ENCODE data around the gene TM9SF1.
"Not testable (repeated sequence)": the region's sequence is repeated elsewhere in the genome, so short reads cannot be mapped to it uniquely, and the experiment has no call there.

DNA sequence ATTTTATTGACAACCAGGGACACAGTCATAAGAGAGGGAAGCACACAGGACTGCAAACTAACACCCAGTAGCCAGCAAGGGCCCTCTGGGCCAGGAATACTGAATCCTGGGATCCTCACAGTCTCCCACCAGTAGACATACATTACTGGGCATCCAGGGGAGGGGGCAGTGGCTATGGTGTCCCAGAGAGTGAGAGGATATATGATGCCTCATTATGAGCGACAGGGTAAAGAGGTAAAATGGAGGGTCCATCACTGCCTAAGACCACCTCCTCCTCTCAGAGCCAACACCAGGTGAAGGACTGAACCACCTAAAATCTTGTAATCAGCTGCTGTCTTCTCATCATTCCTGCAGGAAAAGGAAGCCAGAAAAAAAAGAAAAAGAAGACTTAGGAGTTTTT is 21.6 kb upstream of the TM9SF1 start:
- TF ChIP-seq POLR2AphosphoS5 (IDR thresholded peaks at IDR 0.05) = not testable (repeated sequence)
- TF ChIP-seq, protein P1, sequence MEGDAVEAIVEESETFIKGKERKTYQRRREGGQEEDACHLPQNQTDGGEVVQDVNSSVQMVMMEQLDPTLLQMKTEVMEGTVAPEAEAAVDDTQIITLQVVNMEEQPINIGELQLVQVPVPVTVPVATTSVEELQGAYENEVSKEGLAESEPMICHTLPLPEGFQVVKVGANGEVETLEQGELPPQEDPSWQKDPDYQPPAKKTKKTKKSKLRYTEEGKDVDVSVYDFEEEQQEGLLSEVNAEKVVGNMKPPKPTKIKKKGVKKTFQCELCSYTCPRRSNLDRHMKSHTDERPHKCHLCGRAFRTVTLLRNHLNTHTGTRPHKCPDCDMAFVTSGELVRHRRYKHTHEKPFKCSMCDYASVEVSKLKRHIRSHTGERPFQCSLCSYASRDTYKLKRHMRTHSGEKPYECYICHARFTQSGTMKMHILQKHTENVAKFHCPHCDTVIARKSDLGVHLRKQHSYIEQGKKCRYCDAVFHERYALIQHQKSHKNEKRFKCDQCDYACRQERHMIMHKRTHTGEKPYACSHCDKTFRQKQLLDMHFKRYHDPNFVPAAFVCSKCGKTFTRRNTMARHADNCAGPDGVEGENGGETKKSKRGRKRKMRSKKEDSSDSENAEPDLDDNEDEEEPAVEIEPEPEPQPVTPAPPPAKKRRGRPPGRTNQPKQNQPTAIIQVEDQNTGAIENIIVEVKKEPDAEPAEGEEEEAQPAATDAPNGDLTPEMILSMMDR (IDR thresholded peaks at IDR 0.05) = not testable (repeated sequence)

Measured in sigmoid colon (tissue), 4 donors.